ENCODE measurements around the gene AKAP6. TPM values are rescaled to one million over a fixed set of nuclear protein-coding genes. Genes with fewer than 3 reads are reported as not detected.

AKAP6 gene
- total and polyA plus RNA-seq, 2 of the 8 experiments (the other 6 are each of a cell fraction or from before 2014, with no cell fraction given) = 0.09 to 0.89 TPM

GRCh38 chr14:32298346-32298745 lies 30.8 kb upstream of the AKAP6 start:
- TF ChIP-seq BCL11A (IDR thresholded peaks at IDR 0.05; ENCODE audit: low read depth in 2 of 2, low read length in 2 of 2) (no peak), POLR2AphosphoS5 (IDR thresholded peaks at IDR 0.05; ENCODE audit: low read depth, low read length) (peak; percentile 50; the same call in 1 of the 2 replicates)
- Histone ChIP-seq H2BK12ac (ENCODE audit: low read depth, low read length) (no peak overlapping the region), H3K27me3 (replicated peaks in 1 of 4; ENCODE audit: control insufficient read depth in 3 of 4, extremely low read depth in 1 of 4, insufficient read depth in 3 of 4, low read length in 3 of 4) (no peaks in the 10 kb centered on the region), H2AK5ac (ENCODE audit: low read depth, low read length) (no peak overlapping the region), H4K20me1 (replicated peaks in 1 of 2; ENCODE audit: control insufficient read depth in 1 of 2, insufficient read depth in 2 of 2, low read length in 2 of 2) (no peaks in the 10 kb centered on the region), H3K4me2 (ENCODE audit: insufficient read depth in 1 of 2, low read depth in 2 of 2, low read length in 2 of 2) (no peak overlapping the region), H3K4me1 (replicated peaks in 1 of 4; ENCODE audit: control insufficient read depth in 3 of 4, insufficient read depth in 4 of 4, low read length in 3 of 4) (no peaks in the 10 kb centered on the region), H3K4ac (replicated peaks; ENCODE audit: insufficient read length, low read depth, low read length) (no peak overlapping the region), H3K14ac (ENCODE audit: insufficient read length) (no peak overlapping the region), H2BK5ac (ENCODE audit: low read depth, low read length) (no peak overlapping the region), H3K27ac (ENCODE audit: low read depth, low read length) (no peak overlapping the region), H4K8ac (ENCODE audit: extremely low read depth, insufficient read depth, low read length) (no peak overlapping the region), H3K18ac (ENCODE audit: extremely low read depth, low read length) (no peak overlapping the region), H2BK20ac (ENCODE audit: low read length) (no peak overlapping the region), H3K23ac (ENCODE audit: insufficient read length) (no peak overlapping the region), H4K91ac (replicated peaks; ENCODE audit: insufficient read length, low read length) (no peak overlapping the region), H2AFZ (ENCODE audit: low read length) (no peak overlapping the region), H3K56ac (replicated peaks; ENCODE audit: insufficient read length, low read depth, low read length) (no peak overlapping the region), H3K79me2 (ENCODE audit: control insufficient read depth in 1 of 2, insufficient read depth in 2 of 2, low read length in 2 of 2) (no peaks in the 10 kb centered on the region), H4K5ac (ENCODE audit: insufficient read length, low read depth, low read length) (no peak overlapping the region), H3K9me3 (ENCODE audit: insufficient read depth in 2 of 2, low read depth in 1 of 2, low read length in 1 of 2) (no peaks in the 10 kb centered on the region), H3K36me3 (ENCODE audit: control insufficient read depth in 2 of 4, insufficient read depth in 4 of 4, low read length in 3 of 4) (no peaks in the 10 kb centered on the region), H3K4me3 (ENCODE audit: extremely low read depth in 1 of 4, insufficient read depth in 2 of 4, low read depth in 3 of 4, low read length in 4 of 4) (no peak overlapping the region), H3K79me1 (ENCODE audit: low read depth, low read length) (no peaks in the 10 kb centered on the region), H3K23me2 (ENCODE audit: low read depth, low read length) (no peaks in the 10 kb centered on the region), H3K9ac (replicated peaks in 1 of 4; ENCODE audit: extremely low read depth in 1 of 4, low read depth in 3 of 4, low read length in 3 of 4) (no peak overlapping the region), H2BK15ac (ENCODE audit: low read length) (no peak overlapping the region), H2BK120ac (replicated peaks; ENCODE audit: low read depth, low read length) (no peak overlapping the region)
- CTCF ChIA-PET (ENCODE audit: partially characterized antibody) = interaction anchor here (1.2 kb wide), 1 partner anchor 85 kb away, joined by 3 read pairs; no protein-coding TSS in a partner anchor
- 90% methylated on average over 3 of the region's 3 CpGs; no CpG with 5 or more reads in 1 of the 2 experiments for WGBS, 2 experiments (ENCODE audit: extremely low coverage in 1 of 2, insufficient coverage in 1 of 2, insufficient read length in 1 of 2, insufficient replicate concordance in 2 of 2, low coverage in 1 of 2, low lambda C conversion rate in 2 of 2, missing lambda C conversion rate in 1 of 2)
- DNase-seq (ENCODE audit: low read depth in 1 of 2, low spot score in 2 of 2) (no peak), FAIRE-seq (no peak)
- POLR2A ChIA-PET (ENCODE audit: partially characterized antibody) = no interaction called here
